GM23248 (cell line): ENCODE data around the gene REXO4. TPM values are rescaled to one million over a fixed set of nuclear protein-coding genes. Genes with fewer than 3 reads are reported as not detected.

Source experiments
- DNase-seq: peaks from one replicate; pipeline ENCODE4 v3.0.0-alpha.2; 2015
- H2AFZ ChIP-seq: fragments of 200-600 bp; sonication (generic); 2 replicates; pipeline ENCODE4 v1.6.1; 2016; ENCODE audit warnings: antibody characterized with exemption
- H3F3A ChIP-seq: fragments of 200-600 bp; sonication (generic); 2 replicates; pipeline ENCODE4 v1.6.1; 2016; ENCODE audit warnings: mild to moderate bottlenecking, antibody characterized with exemption, mixed run types; ENCODE audit not compliant: insufficient read depth
- H3K27ac ChIP-seq: fragments of 200-600 bp; sonication (generic); 2 replicates; pipeline ENCODE4 v1.5.1; 2016; ENCODE audit warnings: mild to moderate bottlenecking
- H3K27me3 ChIP-seq: fragments of 200-600 bp; sonication (generic); replicated peaks from 2 replicates; pipeline ENCODE4 v1.6.1; 2016; ENCODE audit warnings: mild to moderate bottlenecking; ENCODE audit not compliant: insufficient read depth
- H3K36me3 ChIP-seq: fragments of 200-600 bp; sonication (generic); 2 replicates; pipeline ENCODE4 v1.6.1; 2016; ENCODE audit warnings: low read depth, mild to moderate bottlenecking
- H3K4me1 ChIP-seq: fragments of 200-600 bp; sonication (generic); 2 replicates; pipeline ENCODE4 v1.6.1; 2016; ENCODE audit warnings: mild to moderate bottlenecking; ENCODE audit not compliant: insufficient read depth
- H3K4me2 ChIP-seq: fragments of 200-600 bp; sonication (generic); one replicate; pipeline ENCODE4 v1.6.1; 2016; ENCODE audit warnings: mild to moderate bottlenecking; ENCODE audit not compliant: unreplicated experiment
- H3K4me3 ChIP-seq: fragments of 200-600 bp; sonication (generic); 2 replicates; pipeline ENCODE4 v1.5.1; 2016; ENCODE audit warnings: mild to moderate bottlenecking
- H3K79me2 ChIP-seq: fragments of 200-600 bp; sonication (generic); 2 replicates; pipeline ENCODE4 v1.6.1; 2016; ENCODE audit warnings: mild to moderate bottlenecking; ENCODE audit not compliant: insufficient read depth
- H3K9ac ChIP-seq: fragments of 200-600 bp; sonication (generic); 2 replicates; pipeline ENCODE4 v1.6.1; 2016; ENCODE audit warnings: mild to moderate bottlenecking
- H3K9me2 ChIP-seq: fragments of 200-600 bp; sonication (generic); 2 replicates; pipeline ENCODE4 v1.6.1; 2016; ENCODE audit warnings: mixed run types, mild to moderate bottlenecking, moderate library complexity; ENCODE audit not compliant: insufficient read depth
- H3K9me3 ChIP-seq: fragments of 200-600 bp; sonication (generic); one replicate; pipeline ENCODE4 v1.6.1; 2017; ENCODE audit warnings: low read depth
- H4K20me1 ChIP-seq: fragments of 200-600 bp; sonication (generic); 2 replicates; pipeline ENCODE4 v1.6.0; 2016; ENCODE audit not compliant: insufficient read depth
- EZH2 ChIP-seq: fragments of 200-600 bp; sonication (generic); IDR thresholded peaks from 2 replicates; pipeline ENCODE4 v1.6.1; 2018; ENCODE audit warnings: antibody characterized with exemption, mild to moderate bottlenecking; ENCODE audit not compliant: insufficient read depth, poor library complexity, severe bottlenecking
- EZH2phosphoT487 ChIP-seq: fragments of 200-600 bp; sonication (generic); IDR thresholded peaks from 2 replicates; pipeline ENCODE4 v1.6.1; 2018; ENCODE audit warnings: antibody characterized with exemption, moderate library complexity, mild to moderate bottlenecking, low read depth; ENCODE audit not compliant: insufficient read depth
- WGBS, 2 experiments: methylation state at CpG; one replicate each; pipeline ENCODE4 v1.1.6; 2015 to 2017; ENCODE audit warnings: low lambda C conversion rate in 2 of 2, low coverage in 1 of 2; ENCODE audit errors: missing lambda C conversion rate in 2 of 2; 5-methylcytosine and 5-hydroxymethylcytosine counted together
- in situ Hi-C: fragments of 300-500 bp; cut with MboI; formaldehyde crosslinking; loops from 2 replicates; pipeline ENCODE4 v1.15.0; 2020
- polyA plus RNA-seq: library from polyadenylated mRNA; unstranded; fragments of >200 nt; fragmentation: Nextera tagmentation; extraction: Ambion mirVana; gene quantifications from 2 replicates; pipeline ENCODE4 v1.2.1, GENCODE V29; 2016
- total RNA-seq: library from RNA; depleted of rRNA; stranded (reverse); fragments of >200 nt; shearing (Covaris generic); gene quantifications from 2 replicates; pipeline ENCODE4 v1.2.3, GENCODE V29; 2014

The REXO4 gene
- total and polyA plus RNA-seq, 2 experiments from 2014 or later, result 17.5 to 26.9 TPM

- no peaks in the 10 kb centered on the region for H3K9me3 ChIP-seq
- H3F3A ChIP-seq, result no peaks in the 10 kb centered on the region
- no peaks in the 10 kb centered on the region for H4K20me1 ChIP-seq
- H3K9me2 ChIP-seq, result no peaks in the 10 kb centered on the region
- H2AFZ ChIP-seq, result no peak overlapping the region
- H3K4me1 ChIP-seq, result no peaks in the 10 kb centered on the region
- no peak overlapping the region for H3K27ac ChIP-seq
- WGBS, 2 experiments, result 85 to 91% methylated on average over 9 of the region's 9 CpGs
- H3K27me3 ChIP-seq, result no peaks in the 10 kb centered on the region
- no peak overlapping the region for H3K9ac ChIP-seq
- no peak overlapping the region for H3K4me2 ChIP-seq
- TF ChIP-seq EZH2 (no peak), EZH2phosphoT487 (no peak)
- no peaks in the 10 kb centered on the region for H3K79me2 ChIP-seq
- no peaks in the 10 kb centered on the region for H3K36me3 ChIP-seq
- DNase-seq, result no peak
- in situ Hi-C loops, result no loop called here
- no peak overlapping the region for H3K4me3 ChIP-seq
Measured at GRCh38 chr9:133456409-133456808, 38.6 kb upstream of the REXO4 start.

GRCh38 chr9:133455936-133456335 is 38.1 kb upstream of the REXO4 start:
- H3K4me2 ChIP-seq, result no peak overlapping the region
- no peaks in the 10 kb centered on the region for H3K79me2 ChIP-seq
- H3K36me3 ChIP-seq, result no peaks in the 10 kb centered on the region
- WGBS, 2 experiments, result 87 to 90% methylated on average over 11 of the region's 11 CpGs
- no peaks in the 10 kb centered on the region for H4K20me1 ChIP-seq
- no peaks in the 10 kb centered on the region for H3F3A ChIP-seq
- no peak overlapping the region for H3K4me3 ChIP-seq
- H2AFZ ChIP-seq, result no peak overlapping the region
- H3K27me3 ChIP-seq, result no peaks in the 10 kb centered on the region
- in situ Hi-C loops, result no loop called here
- H3K4me1 ChIP-seq, result no peaks in the 10 kb centered on the region
- no peak for TF ChIP-seq EZH2
- H3K9me2 ChIP-seq, result no peaks in the 10 kb centered on the region
- H3K27ac ChIP-seq, result no peak overlapping the region
- no peaks in the 10 kb centered on the region for H3K9me3 ChIP-seq
- no peak overlapping the region for H3K9ac ChIP-seq
- no peak for DNase-seq

GRCh38 chr9:133454943-133455673 is 37.3 kb upstream of the REXO4 start:
- Histone ChIP-seq H3K27ac (no peak overlapping the region), H3F3A (no peaks in the 10 kb centered on the region), H3K9me2 (no peaks in the 10 kb centered on the region), H3K27me3 (no peaks in the 10 kb centered on the region), H3K9me3 (no peaks in the 10 kb centered on the region), H2AFZ (no peak overlapping the region), H4K20me1 (no peaks in the 10 kb centered on the region), H3K4me1 (no peaks in the 10 kb centered on the region), H3K4me2 (no peak overlapping the region), H3K36me3 (no peaks in the 10 kb centered on the region), H3K4me3 (no peak overlapping the region), H3K9ac (no peak overlapping the region), H3K79me2 (no peaks in the 10 kb centered on the region)
- TF ChIP-seq EZH2 (no peak), EZH2phosphoT487 (no peak)
- 84 to 89% methylated on average over 18 to 20 of the region's 20 CpGs for WGBS, 2 experiments
- DNase-seq, result no peak
- in situ Hi-C loops, result no loop called here

DNA sequence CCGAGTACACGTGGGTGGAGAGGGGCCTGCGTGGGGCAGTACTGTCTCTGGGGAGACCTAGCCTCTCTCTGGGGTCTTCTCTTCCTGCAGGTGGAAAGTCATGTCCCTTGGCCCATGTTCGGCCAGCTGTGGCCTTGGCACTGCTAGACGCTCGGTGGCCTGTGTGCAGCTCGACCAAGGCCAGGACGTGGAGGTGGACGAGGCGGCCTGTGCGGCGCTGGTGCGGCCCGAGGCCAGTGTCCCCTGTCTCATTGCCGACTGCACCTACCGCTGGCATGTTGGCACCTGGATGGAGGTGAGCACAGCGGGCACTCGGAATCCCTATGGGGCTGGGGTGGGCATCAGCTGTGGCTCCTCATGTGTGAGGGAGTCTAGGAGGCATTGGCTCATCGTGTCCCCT is 36.5 kb upstream of the REXO4 start:
- whole genome bisulfite sequencing, 2 experiments, result 84 to 87% methylated on average over 19 of the region's 19 CpGs
- no peaks in the 10 kb centered on the region for H3K79me2 ChIP-seq
- no peak for DNase-seq
- H4K20me1 ChIP-seq, result no peaks in the 10 kb centered on the region
- no peaks in the 10 kb centered on the region for H3F3A ChIP-seq
- TF ChIP-seq EZH2, result no peak
- no peak for TF ChIP-seq EZH2phosphoT487
- H2AFZ ChIP-seq, result no peak overlapping the region
- no peak overlapping the region for H3K4me3 ChIP-seq
- no peaks in the 10 kb centered on the region for H3K4me1 ChIP-seq
- H3K4me2 ChIP-seq, result no peak overlapping the region
- in situ Hi-C loops, result no loop called here
- H3K9me2 ChIP-seq, result no peaks in the 10 kb centered on the region
- H3K9me3 ChIP-seq, result no peaks in the 10 kb centered on the region
- H3K9ac ChIP-seq, result no peak overlapping the region
- no peaks in the 10 kb centered on the region for H3K27me3 ChIP-seq
- no peak overlapping the region for H3K27ac ChIP-seq
- H3K36me3 ChIP-seq, result no peaks in the 10 kb centered on the region
